T47D (cell line): Measurements from ENCODE around the gene PCDHGB7.
"Not testable (repeated sequence)": the region's sequence is repeated elsewhere in the genome, so short reads cannot be mapped to it uniquely, and the experiment has no call there.

ENCODE experiments used
- DNase-seq, 2 experiments: peaks; one replicate each; pipeline versions ENCODE4 v3.0.0 to v3.0.0-alpha.2; 2011 to 2012; ENCODE audit warnings: low read depth in 1 of 2, low spot score in 1 of 2
- JUND ChIP-seq: IDR thresholded peaks from 2 replicates; pipeline ENCODE4 v1.6.1; 2012; ENCODE audit warnings: low read depth
- in situ Hi-C: cut with HindIII; loops from 2 replicates; pipeline ENCODE4 v1.10.0; 2016; ENCODE audit warnings: low sequenced_read_pairs, low pct_unique_long_range_greater_than_20kb

PCDHGB7 gene

GRCh38 chr5:141409598-141410306 is 7.7 kb upstream of the PCDHGB7 start:
- TF ChIP-seq JUND, result no peak
- no peak for DNase-seq
- in situ Hi-C loops, result no loop called here

- TF ChIP-seq JUND, result no peak
- DNase-seq, result no peak
- in situ Hi-C loops, result no loop called here
Observed at GRCh38 chr5:141411575-141411974, 5.9 kb upstream of the PCDHGB7 start.

- no peak for TF ChIP-seq JUND
- peak; percentile 93 for DNase-seq
- in situ Hi-C loops, result no loop called here
Observed at GRCh38 chr5:141412854-141413539, 4.5 kb upstream of the PCDHGB7 start, which contains the start of gene PCDHGA10. Gene PCDHGA10 (plus strand): TSS chr5:141412987. CDS start chr5:141413176, 189 bp downstream.

- in situ Hi-C loops, result no loop called here
- peak; percentile 72 to 92 for DNase-seq
- TF ChIP-seq JUND, result no peak
Observed at GRCh38 chr5:141413540-141414069, 3.9 kb upstream of the PCDHGB7 start.

- in situ Hi-C loops, DNase-seq: not testable (repeated sequence)
Observed at GRCh38 chr5:141414548-141415274, 2.8 kb upstream of the PCDHGB7 start.

- DNase-seq, in situ Hi-C loops: not testable (repeated sequence)
Observed at GRCh38 chr5:141415275-141415618, 2.2 kb upstream of the PCDHGB7 start.

GRCh38 chr5:141419074-141419880 is 1.8 kb downstream of the PCDHGB7 start:
- in situ Hi-C loops, result no loop called here
- DNase-seq, result no peak
- no peak for TF ChIP-seq JUND

- TF ChIP-seq JUND, result no peak
- in situ Hi-C loops, result no loop called here
- DNase-seq, result no peak
Observed at GRCh38 chr5:141420855-141421488, 3.5 kb downstream of the PCDHGB7 start, which contains the start of gene PCDHGA11. Gene PCDHGA11 (plus strand): TSS chr5:141421051. CDS start chr5:141421228, 177 bp downstream.

- in situ Hi-C loops, result no loop called here
- no peak for TF ChIP-seq JUND
- DNase-seq, result no peak
Observed at GRCh38 chr5:141421489-141421855, 4.0 kb downstream of the PCDHGB7 start.

DNA sequence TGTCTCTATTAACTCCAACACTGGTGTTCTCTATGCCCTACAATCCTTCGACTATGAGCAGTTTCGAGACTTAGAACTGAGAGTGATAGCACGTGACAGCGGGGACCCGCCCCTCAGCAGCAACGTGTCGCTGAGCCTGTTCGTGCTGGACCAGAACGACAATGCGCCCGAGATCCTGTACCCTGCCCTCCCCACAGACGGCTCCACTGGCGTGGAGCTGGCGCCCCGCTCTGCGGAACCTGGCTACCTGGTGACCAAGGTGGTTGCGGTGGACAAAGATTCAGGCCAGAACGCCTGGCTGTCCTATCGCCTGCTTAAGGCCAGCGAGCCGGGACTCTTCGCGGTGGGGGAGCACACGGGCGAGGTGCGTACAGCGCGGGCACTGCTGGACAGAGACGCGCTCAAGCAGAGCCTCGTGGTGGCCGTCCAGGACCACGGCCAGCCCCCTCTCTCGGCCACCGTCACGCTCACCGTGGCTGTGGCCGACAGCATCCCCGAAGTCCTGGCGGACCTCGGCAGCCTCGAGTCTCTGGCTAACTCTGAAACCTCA is 5.3 kb downstream of the PCDHGB7 start:
- no peak for TF ChIP-seq JUND
- no peak for DNase-seq
- in situ Hi-C loops, result no loop called here

GRCh38 chr5:141427783-141428426 is 10.4 kb downstream of the PCDHGB7 start:
- in situ Hi-C loops, result no loop called here
- DNase-seq, result no peak
- no peak for TF ChIP-seq JUND
